Myocyte (in vitro differentiated cells): ENCODE data around the gene ITSN1. TPM values are rescaled to one million over a fixed set of nuclear protein-coding genes. Genes with fewer than 3 reads are reported as not detected.

Experiments used
- DNase-seq: peaks from one replicate; pipeline ENCODE4 v3.0.0-alpha.2; 2012; ENCODE audit warnings: low read depth
- total RNA-seq: library from RNA; depleted of rRNA; stranded (reverse); fragments of >200 nt; gene quantifications from 2 replicates; pipeline ENCODE4 v1.2.3, GENCODE V29; 2014

ITSN1 gene
- total RNA-seq, 1 donor from 2014 or later = 32.2 TPM

DNA sequence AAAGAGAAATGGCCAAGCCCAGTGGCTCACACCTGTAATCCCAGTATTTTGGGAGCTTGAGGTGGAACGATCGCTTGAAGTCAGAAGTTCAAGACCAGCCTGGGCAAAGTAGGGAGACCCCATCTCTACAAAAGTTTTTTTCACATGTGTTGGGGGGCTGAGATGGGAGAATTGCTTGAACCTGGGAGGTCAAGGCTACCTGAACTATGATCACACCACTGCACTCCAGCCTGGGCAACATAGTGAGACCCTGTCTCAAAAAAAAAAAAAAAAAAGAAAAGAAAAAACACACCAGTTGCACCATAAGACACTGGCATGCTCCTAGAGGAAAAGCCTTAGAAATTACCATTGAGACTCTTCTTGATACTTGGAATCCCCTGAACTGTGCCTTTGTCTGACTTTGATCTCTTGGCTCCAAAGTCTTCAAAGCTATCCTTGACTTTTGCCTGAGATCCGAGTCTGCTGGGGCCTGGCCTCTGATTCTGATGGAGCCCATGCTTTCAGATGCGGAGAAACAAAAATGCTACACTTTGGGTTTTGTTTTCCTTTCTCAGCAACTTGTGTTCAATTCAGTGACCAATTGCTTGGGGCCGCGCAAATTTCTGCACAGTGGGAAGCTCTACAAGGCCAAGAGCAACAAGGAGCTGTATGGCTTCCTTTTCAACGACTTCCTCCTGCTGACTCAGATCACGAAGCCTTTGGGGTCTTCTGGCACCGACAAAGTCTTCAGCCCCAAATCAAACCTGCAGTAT is 239.6 kb downstream of the ITSN1 start:
- DNase-seq = no peak

DNA sequence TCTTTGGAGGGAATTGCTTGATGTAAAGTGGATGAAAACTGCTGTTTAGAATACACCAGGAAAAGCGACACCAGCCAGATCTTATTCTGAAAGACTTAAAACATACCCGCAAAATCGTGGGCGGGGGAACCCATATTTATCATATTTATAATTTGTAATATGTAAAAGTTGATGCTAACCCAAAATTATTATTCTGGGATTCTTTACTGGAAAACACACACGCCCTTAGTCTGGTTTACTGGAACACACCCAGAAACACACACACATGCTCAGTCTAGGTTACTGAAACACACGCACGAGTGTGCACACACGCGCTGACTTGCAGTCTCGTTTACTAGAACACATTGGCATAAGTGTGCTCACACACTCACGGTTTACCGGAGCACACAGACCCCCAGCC is 240.8 kb downstream of the ITSN1 start:
- no peak for DNase-seq

DNA sequence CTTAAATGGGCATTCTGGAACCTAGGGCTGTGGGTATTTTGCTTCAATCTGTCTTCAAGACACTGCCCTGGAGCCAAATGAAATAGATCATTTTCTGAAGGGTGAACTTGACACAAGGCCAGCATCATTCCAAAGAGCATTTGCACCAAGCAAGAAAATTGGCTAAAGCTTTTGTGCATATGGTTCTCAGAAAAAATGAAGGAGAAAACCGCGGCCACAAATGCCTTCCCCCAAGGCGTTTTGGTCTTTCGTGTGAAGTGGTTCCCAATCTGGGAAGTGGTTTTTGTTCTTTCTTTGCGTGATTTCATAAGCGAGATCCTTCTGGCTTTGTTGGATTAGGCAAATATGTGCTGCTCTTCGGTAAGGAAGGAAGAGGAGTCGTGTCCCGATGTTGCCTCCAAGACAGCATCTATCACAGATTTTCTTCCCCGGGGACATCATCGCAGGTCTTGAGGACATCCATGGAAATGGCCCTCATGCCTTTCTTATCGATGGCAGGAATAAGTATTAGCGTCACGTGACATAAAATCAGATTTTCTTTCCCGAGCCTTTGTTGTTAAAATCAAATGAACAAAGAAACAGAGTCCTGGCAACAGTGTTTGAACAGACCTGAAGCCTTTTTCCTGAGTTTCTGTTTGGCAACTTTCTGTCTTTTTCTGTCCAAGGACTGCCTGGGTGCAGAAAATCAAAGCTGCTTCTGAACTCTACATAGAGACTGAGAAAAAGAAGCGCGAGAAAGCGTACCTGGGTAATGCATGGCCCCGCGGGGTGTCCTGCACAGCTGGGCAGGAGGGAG is 242.3 kb downstream of the ITSN1 start:
- peak; percentile 64 for DNase-seq

DNA sequence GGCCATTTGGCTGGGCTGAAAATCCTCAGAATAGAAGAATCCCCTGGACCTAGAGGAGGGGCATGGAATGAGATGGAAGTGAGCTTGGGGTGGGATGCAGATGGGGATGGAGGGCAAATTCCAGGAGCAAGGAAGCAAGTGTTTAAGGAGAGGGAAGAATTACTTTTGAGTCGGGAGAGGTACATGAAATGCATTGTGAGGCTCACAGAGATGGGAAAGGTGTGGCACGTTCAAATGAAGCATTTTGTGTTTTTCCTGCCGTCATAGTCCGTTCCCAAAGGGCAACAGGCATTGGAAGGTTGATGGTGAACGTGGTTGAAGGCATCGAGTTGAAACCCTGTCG is 242.8 kb downstream of the ITSN1 start:
- DNase-seq = no peak

DNA sequence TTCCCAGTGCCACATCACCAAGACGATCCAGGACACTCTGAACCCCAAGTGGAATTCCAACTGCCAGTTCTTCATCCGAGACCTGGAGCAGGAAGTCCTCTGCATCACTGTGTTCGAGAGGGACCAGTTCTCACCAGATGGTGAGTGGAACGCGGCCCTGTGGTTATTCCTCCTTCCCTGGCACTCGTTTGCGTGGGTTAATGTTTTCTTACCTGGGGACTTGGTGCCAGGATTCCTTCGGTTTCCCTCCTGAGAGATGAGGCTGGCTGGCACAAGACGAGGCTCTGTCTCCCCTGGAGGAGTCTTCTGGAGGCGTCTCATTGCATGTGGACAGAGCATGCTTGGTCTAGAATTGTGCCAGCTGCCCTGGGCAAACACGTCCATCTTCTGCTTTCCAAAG is 244.0 kb downstream of the ITSN1 start:
- no peak for DNase-seq

DNA sequence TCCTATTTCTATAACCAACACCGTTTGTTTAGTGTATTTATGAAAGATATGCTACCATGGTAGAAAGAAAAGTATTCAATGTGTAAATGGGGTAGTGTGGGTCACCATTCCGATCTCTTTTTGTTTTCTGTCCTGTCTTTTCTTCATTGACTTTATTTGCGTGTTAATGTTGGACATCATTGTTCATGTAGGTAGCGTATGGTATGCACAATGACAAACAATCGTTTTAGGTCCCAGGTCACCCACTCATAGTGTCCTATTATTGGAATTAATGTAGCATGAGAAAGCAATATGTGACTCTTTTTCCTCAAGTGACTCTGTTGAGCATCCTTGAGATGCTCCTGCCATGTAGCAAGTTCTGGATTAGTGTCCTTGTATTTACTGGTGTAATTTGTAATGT is 247.9 kb downstream of the ITSN1 start:
- no peak for DNase-seq

DNA sequence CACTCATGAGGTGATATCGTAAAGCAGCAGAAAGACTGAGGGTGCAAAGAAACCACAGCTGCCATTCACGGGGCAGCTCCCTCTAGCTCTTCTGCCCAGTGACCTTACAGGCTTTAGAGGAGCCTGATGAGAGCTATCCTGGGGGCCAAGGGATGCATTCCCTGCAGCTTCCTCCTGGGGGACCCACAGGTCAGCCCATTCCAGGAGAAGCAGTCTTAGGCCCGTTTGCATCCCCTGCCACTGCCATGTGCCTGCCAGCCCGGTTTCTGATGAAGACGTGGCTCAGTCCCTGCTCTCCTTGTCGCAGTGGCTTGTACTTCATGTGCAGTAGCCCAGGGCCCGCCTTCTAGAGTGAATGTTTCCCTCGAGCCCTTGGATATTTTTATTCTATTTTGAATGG is 250.6 kb downstream of the ITSN1 start:
- no peak for DNase-seq

DNA sequence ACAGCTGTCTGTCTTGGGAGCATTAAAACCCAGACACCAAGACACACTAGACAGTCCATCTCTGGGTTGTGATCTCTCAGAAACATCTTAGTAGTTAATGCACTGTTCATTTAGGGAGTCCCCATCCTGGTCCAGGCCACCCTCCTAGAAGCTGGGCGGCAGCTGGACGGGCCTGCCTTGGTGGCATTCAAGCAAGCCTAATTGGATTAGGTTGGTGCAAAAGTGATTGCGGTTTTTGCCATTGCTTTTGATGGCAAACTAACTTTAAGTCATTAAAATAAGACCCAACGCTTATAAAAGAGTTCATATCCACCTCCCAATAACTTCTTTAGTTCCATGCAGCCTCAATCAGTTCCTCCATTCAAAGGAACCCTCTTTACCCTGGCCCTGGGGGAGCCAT is 251.6 kb downstream of the ITSN1 start:
- no peak for DNase-seq

DNA sequence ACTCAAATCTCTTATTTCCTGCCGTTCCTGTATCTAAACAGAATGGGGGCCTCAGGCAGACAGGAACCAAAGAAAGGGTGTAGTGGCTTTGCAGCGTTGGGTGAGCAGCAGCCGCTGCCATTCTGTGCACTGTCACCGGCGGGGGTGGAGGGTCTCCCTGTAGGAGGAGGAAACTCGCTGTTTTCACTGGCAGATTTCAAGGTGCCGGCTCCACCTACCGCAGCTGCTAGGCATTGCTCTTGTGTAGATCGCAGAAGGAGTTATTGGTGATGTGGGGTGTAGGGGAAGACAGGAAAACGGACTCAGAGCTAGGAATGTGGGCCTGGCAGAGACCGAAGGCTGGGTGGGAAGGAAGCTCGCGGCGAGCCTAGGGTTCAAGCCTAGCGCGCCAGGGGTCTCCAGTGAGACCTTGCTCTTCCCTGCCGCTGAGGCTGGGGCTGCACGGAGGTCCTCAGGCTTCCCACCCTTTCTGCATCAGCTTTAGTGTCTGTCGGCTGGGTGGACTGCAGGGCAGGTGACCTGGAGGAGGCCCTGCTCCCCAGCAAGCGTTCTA is 252.5 kb downstream of the ITSN1 start:
- peak; percentile 85 for DNase-seq

DNA sequence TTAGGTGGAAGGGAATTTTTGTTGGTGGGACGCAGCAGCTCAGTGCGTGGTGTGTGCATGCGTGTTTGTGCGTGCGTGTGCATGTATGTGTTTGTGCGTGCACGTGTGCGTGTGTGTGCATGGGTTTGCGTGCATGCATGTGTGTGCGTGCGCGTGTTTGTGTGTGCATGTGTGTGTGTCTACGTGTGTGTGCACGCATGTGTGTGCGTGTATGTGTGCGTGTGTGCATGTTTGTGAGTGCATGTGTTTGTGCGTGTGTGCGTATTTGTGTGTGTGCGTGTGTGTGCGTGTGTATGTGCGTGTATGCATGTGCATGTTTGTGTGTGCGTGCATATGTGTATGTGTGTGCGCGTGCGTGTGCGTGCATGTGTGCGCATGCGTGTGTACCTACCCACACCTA is 253.1 kb downstream of the ITSN1 start:
- no peak for DNase-seq

DNA sequence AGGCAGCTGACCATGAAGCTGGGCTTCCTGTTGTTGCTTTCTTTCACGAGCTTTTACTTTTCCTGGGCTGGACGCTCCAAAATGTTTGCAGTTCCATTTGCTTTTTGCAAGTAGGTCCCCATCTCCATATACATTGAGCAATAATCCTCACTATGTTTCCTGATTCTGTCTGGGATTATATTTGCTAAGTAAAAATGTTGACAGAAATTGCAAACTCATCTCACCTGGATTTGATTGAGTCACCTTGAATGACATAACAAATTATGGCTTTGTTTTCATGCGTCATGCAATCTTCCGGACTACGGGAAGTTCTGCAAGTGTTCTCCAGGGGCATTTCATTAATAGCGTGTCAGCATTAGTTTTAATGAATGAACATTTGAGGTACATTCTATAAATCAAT is 254.4 kb downstream of the ITSN1 start:
- no peak for DNase-seq

DNA sequence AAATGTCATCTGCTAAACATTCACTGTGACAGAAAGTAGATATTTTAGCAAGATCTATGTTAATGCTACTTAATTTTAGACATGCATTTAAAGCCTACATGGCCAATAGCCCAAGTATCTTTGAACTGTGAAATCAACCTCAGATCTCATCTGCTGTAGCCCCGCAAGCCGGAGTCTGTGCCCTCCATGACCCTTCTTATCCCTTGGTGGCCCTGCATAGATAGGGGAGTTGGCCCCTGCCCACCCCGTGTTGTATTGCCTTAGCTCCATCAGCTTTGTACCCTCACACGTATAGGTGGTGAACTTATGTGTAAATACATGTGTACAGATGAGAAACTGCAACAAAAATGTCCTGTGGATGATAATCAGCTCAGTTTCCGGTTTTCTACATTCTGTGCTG is 254.8 kb downstream of the ITSN1 start:
- DNase-seq = no peak

DNA sequence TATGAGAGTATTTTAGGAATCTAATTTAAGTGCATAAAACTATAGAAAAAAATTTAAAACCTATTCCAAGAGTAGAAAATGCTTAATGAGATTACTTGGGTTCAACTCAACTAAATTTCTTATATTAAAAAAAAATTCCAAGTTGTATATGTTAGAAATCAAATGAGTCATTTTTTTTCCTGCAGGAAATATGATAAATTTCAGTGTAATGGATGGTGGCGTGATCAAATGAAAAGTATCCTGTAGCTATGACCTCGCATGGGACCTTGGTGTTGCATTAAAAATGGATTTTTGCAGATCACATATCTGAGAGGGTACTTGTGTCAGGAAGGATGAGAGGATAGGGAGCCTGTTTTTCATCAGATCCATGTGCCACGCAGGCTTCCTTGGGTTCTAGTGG is 255.4 kb downstream of the ITSN1 start:
- no peak for DNase-seq

DNA sequence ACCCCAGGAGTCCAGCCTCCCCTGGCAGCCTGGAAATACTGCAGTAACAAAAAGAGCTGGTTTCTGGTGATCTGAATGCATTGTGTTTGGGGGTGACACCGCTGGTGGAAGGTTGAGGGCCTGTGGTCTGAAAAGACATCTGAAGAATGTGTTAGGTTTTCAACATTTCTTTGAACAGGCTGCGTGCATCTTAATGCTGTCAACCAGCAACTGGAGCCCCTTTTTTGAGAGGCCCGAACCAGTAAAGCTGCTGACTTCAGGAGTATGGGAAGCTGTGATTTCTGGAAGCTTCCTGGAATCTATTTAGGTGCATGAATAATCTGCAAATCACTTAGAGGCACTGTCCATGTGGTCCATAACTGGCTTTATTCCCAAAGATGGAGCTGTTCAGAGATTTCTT is 256.3 kb downstream of the ITSN1 start:
- DNase-seq = no peak

DNA sequence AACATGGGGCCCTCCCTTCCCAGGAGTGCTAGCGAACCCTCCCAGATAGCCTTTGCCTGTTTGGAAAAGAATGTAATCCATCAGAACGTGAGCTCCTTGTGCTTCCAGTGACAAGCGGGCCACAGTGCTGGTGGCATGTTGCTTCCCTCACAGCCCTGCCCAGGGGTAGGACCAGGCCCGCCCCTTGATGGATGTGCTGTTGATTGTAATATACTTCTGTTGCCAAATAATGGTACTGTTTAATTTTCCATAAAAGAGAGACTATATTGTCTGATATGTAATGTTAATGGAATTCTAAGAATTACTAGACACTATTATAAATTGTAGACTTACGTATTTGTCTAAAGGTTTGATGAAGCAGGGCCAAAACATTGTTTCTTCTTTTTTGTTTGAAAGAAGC is 256.9 kb downstream of the ITSN1 start:
- DNase-seq = no peak

DNA sequence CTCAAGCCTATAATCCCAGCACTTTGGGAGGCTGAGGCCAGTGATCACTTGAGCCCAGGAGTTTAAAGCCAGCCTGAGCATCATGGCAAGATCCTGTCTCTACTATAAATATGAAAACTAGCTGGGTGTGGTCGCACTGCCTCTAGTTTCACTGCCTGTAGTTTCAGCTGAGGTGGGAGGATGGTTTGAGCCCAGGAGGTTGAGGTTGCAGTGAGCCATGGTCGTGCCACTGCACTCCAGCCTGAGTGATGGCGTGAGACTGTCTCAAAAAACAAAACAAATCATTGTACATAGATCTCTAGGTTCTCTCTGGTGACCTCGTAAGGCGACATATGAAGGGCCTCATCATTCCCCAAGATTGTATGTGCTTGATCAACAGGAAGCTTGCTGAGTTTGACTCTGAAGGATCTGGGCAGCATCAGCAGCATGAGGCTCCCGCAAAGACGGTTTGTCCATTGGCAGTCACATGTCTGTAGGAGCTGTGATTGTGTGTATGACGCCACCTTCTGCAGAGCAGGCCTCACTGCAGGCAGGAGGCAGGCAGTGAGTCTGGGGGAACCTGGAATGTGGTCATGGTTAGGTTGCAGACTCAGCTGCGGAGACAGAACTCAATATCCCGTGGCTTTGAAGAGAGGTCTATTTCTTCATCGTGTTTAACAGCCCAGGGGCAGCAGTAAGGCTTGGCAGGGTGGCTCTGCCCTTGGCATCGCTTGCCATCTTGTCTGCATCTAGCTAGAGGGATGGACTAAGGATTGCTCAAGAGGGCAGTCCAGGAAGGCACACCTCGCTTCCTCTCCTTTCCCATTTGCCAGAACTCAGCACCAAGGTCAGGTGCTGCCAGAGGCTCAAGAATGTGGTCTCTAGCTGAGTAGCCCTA is 259.3 kb downstream of the ITSN1 start:
- DNase-seq = peak; percentile 50

DNA sequence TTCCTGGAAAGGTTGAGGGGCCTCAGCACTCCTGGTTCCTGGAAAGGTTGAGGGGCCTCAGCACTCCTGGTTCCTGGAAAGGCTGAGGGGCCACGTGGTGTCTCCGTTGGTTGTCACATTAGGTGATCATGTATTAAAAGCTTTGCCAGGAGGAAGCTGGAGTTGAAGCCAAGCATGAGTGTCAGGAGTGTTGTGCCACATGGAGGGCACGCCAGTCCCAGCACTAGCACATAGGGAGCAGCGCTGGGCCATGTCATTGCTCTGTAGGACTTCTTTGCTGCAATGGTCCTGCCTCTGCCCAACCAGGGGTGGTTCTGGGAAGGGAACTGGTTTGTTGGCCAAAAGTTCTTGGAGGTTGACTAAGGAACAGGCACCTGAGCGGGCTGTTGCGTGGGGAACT is 260.0 kb downstream of the ITSN1 start:
- DNase-seq = no peak

DNA sequence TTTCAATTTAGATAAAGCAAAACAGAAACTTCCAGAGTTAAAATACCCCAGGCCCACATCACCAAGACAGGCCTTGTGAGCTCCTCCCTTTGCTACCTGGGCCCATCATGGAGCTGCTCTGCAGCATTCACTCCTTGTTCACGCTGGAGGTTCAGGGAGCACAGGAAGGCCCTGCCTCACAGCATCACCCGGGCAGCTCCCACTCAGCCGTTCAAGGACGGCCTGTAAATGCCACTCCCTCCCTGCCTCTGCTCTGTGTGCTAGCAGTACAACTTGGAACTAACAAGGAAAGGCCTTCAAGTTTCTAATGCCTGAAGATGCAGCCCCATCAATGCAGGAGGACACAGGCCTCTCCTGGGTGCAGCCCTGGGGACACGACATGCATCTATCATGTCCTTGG is 261.7 kb downstream of the ITSN1 start:
- DNase-seq = no peak

DNA sequence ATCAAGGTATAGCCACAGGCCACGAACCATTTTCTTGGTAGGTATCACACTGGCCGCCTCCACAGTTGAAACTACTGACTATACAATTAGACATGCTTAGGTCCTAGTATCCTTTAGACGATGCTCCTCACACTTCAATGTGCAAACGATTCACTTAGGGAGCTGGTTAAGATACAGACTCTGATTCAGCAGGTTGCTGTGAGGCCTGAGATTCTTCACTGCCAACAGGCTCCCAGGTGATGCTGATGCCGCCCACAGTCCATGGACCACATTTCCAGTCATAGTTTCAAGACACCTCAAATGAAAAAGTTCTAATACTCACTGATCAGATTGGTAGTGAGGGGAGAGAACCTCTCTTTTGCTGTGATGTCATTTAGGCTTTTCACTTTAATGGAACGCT is 266.5 kb downstream of the ITSN1 start:
- DNase-seq = no peak

DNA sequence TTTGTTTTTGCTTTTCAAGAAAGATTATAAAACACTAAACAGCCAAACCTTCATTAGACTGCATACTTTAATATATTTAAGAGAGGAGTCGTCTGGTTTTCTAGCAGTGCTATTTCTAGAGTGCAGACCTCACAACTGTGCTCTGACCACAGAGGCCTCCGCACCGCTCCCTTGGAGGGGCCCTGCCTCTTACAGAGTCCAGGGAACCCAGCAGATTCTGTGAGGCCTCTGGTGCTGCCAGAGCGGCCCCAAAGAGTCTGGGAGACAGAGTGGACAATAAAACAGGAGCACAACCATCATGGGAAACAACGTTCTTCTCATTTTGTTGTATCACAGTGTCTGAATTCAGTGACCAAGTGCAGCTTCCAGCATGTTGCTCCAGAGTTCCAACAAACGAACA is 267.5 kb downstream of the ITSN1 start:
- peak; percentile 58 for DNase-seq

DNA sequence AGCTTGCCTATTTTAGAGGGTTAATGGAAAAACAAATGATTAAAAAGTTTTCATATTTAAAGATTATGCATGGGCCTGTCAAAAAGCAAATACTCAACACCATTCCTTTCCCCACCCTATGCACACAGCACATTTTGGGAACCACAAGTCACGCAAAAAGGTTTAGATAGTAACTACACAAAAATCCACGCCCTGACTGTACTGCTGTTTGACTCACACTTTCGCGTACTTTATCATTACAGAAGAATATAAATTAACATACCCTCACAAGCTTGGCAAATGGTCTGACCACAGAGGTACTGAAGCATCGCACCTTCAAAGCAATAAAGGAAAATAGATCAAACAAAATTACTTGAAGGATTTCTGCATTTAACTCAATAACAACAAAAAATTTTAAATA is 271.9 kb downstream of the ITSN1 start:
- no peak for DNase-seq
